Duodenal mucosa (tissue), 2 donors: ENCODE results near the gene AP2A2.

Experiments
- H3K27ac ChIP-seq: one replicate; pipeline ENCODE4 v1.7.0; 2013; ENCODE audit warnings: low read depth, low read length
- H3K27me3 ChIP-seq, 2 donors: one replicate each; pipeline ENCODE4 v1.7.0; 2013; ENCODE audit warnings: low read length in 2 of 2, control low read depth in 1 of 2; ENCODE audit not compliant: insufficient read depth in 2 of 2, control insufficient read depth in 1 of 2
- H3K36me3 ChIP-seq, 2 donors: one replicate each; pipeline ENCODE4 v1.7.0; 2013; ENCODE audit warnings: low read length in 2 of 2, control low read depth in 1 of 2; ENCODE audit not compliant: insufficient read depth in 2 of 2, control insufficient read depth in 1 of 2
- H3K4me1 ChIP-seq, 2 donors: one replicate each; pipeline ENCODE4 v1.7.0; 2013; ENCODE audit warnings: low read length in 2 of 2, control low read depth in 1 of 2; ENCODE audit not compliant: insufficient read depth in 2 of 2, control insufficient read depth in 1 of 2
- H3K4me3 ChIP-seq, 2 donors: one replicate each; pipeline ENCODE4 v1.7.0; 2013; ENCODE audit warnings: low read length in 2 of 2, low read depth in 1 of 2
- H3K9ac ChIP-seq, 2 donors: one replicate each; pipeline ENCODE4 v1.7.0; 2013; ENCODE audit warnings: low read length in 2 of 2, low read depth in 1 of 2
- H3K9me3 ChIP-seq, 2 donors: one replicate each; pipeline ENCODE4 v1.7.0; 2013; ENCODE audit warnings: low read length in 2 of 2, control low read depth in 1 of 2; ENCODE audit not compliant: control insufficient read depth in 1 of 2

Gene AP2A2

GRCh38 chr11:1026641-1027482, 101.2 kb downstream of the AP2A2 start:
- no peak overlapping the region for H3K27ac ChIP-seq
- no peak overlapping the region for H3K4me3 ChIP-seq
- no peaks in the 10 kb centered on the region for H3K27me3 ChIP-seq
- no peaks in the 10 kb centered on the region for H3K36me3 ChIP-seq
- no peak overlapping the region for H3K9ac ChIP-seq
- no peaks in the 10 kb centered on the region for H3K4me1 ChIP-seq
- no peaks in the 10 kb centered on the region for H3K9me3 ChIP-seq

GRCh38 chr11:1027483-1028290, 102.0 kb downstream of the AP2A2 start:
- Histone ChIP-seq H3K36me3 (no peaks in the 10 kb centered on the region), H3K9me3 (no peaks in the 10 kb centered on the region), H3K9ac (no peak overlapping the region), H3K27ac (no peak overlapping the region), H3K4me3 (no peak overlapping the region), H3K27me3 (no peaks in the 10 kb centered on the region), H3K4me1 (no peaks in the 10 kb centered on the region)

- H3K27ac ChIP-seq, result no peak overlapping the region
Observed at GRCh38 chr11:1028291-1028540, 102.5 kb downstream of the AP2A2 start.

GRCh38 chr11:1028616-1029015, 102.9 kb downstream of the AP2A2 start:
- no peak overlapping the region for H3K4me3 ChIP-seq
- no peaks in the 10 kb centered on the region for H3K36me3 ChIP-seq
- H3K27ac ChIP-seq, result no peak overlapping the region
- no peaks in the 10 kb centered on the region for H3K9me3 ChIP-seq
- H3K4me1 ChIP-seq, result no peaks in the 10 kb centered on the region
- H3K9ac ChIP-seq, result no peak overlapping the region
- H3K27me3 ChIP-seq, result no peaks in the 10 kb centered on the region

More at GRCh38 chr11:1028291-1028540, 102.5 kb downstream of the AP2A2 start:
- Histone ChIP-seq H3K9ac (no peak overlapping the region), H3K4me3 (no peak overlapping the region), H3K36me3 (no peaks in the 10 kb centered on the region), H3K9me3 (no peaks in the 10 kb centered on the region), H3K4me1 (no peaks in the 10 kb centered on the region), H3K27me3 (no peaks in the 10 kb centered on the region)

- no peak overlapping the region for H3K27ac ChIP-seq
- H3K36me3 ChIP-seq, result no peaks in the 10 kb centered on the region
- H3K4me1 ChIP-seq, result no peaks in the 10 kb centered on the region
- no peak overlapping the region for H3K9ac ChIP-seq
- no peak overlapping the region for H3K4me3 ChIP-seq
- no peaks in the 10 kb centered on the region for H3K27me3 ChIP-seq
- H3K9me3 ChIP-seq, result no peaks in the 10 kb centered on the region
Observed at GRCh38 chr11:1029051-1029450, 103.4 kb downstream of the AP2A2 start.

- Histone ChIP-seq H3K9ac (no peak overlapping the region), H3K27ac (no peak overlapping the region), H3K27me3 (no peaks in the 10 kb centered on the region), H3K36me3 (no peaks in the 10 kb centered on the region), H3K9me3 (no peaks in the 10 kb centered on the region), H3K4me1 (no peaks in the 10 kb centered on the region), H3K4me3 (no peak overlapping the region)
Observed at GRCh38 chr11:1029654-1030053, 104.0 kb downstream of the AP2A2 start.

- H3K4me1 ChIP-seq, result no peaks in the 10 kb centered on the region
- no peaks in the 10 kb centered on the region for H3K9me3 ChIP-seq
- H3K9ac ChIP-seq, result no peak overlapping the region
- H3K27me3 ChIP-seq, result no peaks in the 10 kb centered on the region
- H3K27ac ChIP-seq, result no peak overlapping the region
- H3K4me3 ChIP-seq, result no peak overlapping the region
- H3K36me3 ChIP-seq, result no peaks in the 10 kb centered on the region
Observed at GRCh38 chr11:1030086-1030485, 104.4 kb downstream of the AP2A2 start.

- Histone ChIP-seq H3K36me3 (no peaks in the 10 kb centered on the region), H3K27me3 (no peaks in the 10 kb centered on the region), H3K27ac (no peak overlapping the region), H3K9ac (no peak overlapping the region), H3K4me3 (no peak overlapping the region), H3K4me1 (no peaks in the 10 kb centered on the region), H3K9me3 (no peaks in the 10 kb centered on the region)
Observed at GRCh38 chr11:1030556-1030955, 104.9 kb downstream of the AP2A2 start.

- Histone ChIP-seq H3K27ac (no peak overlapping the region), H3K27me3 (no peaks in the 10 kb centered on the region), H3K4me3 (no peak overlapping the region), H3K36me3 (no peaks in the 10 kb centered on the region), H3K4me1 (no peaks in the 10 kb centered on the region), H3K9me3 (no peaks in the 10 kb centered on the region), H3K9ac (no peak overlapping the region)
Observed at GRCh38 chr11:1031121-1031899, 105.6 kb downstream of the AP2A2 start.

- Histone ChIP-seq H3K9ac (no peak overlapping the region), H3K4me1 (no peaks in the 10 kb centered on the region), H3K9me3 (no peaks in the 10 kb centered on the region), H3K4me3 (no peak overlapping the region), H3K36me3 (no peaks in the 10 kb centered on the region), H3K27ac (no peak overlapping the region), H3K27me3 (no peaks in the 10 kb centered on the region)
Observed at GRCh38 chr11:1032310-1032891, 106.7 kb downstream of the AP2A2 start.
